Brain pericyte (primary cell): Measurements from ENCODE around the gene CREB3L1.
"Not testable (repeated sequence)": the region's sequence is repeated elsewhere in the genome, so short reads cannot be mapped to it uniquely, and the experiment has no call there.

Experiments
- DNase-seq: peaks from one replicate; pipeline ENCODE4 v3.0.0-alpha.2; 2012; ENCODE audit warnings: low read depth, low spot score

CREB3L1 gene

DNA sequence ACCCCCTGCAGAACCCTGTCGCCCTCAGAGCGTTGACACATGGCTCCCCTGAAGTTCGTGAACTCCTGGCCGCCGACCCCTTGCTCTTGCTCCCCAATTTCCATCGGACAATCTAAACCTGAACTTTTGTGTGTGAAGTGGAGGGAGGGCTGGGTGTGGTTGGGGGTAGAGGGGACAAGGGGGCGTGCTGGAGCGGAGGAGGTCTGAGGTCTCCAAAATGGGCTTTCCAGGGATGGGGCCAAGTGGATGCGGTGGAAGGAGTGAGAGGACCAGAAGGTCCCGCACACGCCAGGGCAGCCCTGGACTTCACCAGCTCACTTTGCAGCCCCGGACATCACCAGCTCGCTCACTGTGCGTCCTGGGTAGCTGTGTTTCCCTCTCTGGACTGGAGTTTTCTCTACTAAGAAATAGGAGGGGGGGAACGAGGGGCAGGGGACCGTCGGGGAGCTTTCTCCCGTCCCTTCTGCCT is 18.6 kb downstream of the CREB3L1 start:
- no peak for DNase-seq

DNA sequence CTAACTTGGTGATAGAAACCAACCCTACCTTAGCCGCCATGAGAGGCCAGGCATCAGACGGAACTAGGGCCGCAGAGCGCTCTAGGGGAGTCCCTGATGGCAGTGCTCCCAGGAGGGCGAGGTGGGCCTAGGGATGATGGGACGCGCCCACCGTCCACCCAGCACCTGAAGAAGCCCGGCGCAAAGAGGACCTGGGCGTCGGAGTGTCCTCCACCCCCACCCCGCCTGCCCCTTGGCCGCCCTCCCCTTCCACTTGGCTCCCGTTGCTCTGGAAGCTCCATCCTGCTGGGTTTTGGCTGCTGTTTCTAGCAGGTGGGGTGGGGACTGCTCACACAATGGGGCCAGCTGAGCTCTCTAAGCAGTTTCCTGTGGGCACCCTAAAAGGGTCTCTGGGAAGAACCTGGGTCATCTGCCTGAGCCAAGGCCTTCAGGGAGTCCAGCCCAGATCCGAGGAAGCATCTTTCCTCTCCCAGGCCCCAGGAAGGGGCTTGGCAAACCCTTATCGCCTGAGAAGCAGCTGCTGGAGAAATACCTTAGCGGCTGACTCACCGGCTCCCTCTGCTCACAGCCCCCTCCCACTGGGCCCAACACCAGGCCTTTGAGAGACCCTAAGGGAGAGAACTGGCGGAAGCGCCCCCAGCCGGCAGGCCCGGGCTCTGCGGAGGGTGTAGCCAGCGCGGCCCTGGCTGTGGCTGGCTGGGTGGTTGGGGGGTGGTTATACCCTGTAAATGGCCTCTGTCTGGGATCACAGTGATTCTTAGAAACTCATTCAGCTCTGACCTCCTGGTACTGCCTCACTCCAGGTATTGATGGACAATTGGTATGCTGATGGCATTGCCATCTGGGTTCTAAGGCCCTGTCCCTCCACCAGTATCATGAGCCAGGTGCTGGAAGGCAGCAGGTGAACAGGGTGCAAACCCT is 19.3 kb downstream of the CREB3L1 start:
- DNase-seq: no peak

DNA sequence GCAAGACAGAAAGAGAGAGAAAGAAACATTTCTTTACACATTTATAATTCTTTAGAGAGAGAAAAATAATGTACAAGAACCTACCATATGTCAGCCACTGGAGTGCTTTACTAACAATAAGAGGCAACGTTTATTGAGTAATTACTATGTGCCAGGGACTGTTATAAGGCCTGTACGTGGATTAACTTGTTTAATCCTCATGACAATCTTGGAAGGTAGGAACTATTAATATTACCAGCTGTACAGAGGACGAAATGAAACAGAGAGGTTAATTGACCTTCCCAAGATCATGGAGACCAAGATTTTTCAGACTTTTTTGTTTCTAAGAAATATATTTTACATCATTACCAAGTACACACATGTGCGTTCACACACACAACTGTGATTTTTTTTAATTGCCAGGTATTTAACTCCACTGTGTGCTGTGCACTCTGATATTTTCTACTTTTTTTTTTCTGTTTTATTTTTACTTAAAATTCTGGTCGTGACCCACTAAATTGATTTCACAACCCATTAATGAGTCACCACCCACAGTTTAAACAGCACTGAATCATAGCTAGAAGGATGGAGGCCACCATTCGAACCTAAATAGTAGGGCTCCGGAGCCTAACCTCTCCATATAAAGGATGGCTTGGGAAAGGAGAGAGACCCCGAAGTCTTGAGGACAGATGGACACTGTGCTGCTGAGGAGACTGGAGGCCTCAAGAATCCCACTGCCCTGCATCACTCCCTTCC is 21.4 kb downstream of the CREB3L1 start:
- DNase-seq: no peak

DNA sequence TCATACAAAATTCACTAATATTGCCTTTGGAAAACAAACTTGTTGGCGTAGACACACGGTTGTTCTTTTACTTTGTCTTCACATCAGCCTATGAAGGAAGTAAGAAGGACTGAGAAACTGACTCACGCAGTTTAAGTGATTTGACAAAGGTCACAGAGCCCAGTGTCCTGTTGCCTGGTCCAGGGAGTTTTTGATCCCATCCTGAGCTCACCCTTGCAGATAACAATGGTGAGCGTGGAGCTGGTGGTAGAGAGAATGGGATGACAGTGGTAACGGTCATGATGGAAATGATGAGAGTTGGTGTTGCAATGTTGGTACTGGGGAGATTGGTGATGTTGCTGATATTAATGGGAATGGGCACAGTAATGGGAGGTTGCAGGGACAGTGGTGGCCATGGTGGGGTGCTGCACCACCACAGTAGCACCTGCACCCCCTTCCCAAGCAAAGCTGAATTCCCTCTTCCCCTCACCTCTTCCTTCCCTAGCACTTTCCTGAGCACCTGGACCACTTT is 22.0 kb downstream of the CREB3L1 start:
- DNase-seq: no peak

GRCh38 chr11:46300270-46300669 is 22.8 kb downstream of the CREB3L1 start:
- no peak for DNase-seq

- no peak for DNase-seq
Measured at GRCh38 chr11:46302866-46303265, 25.4 kb downstream of the CREB3L1 start.

- not testable (repeated sequence) for DNase-seq
Measured at GRCh38 chr11:46304036-46304435, 26.6 kb downstream of the CREB3L1 start.

DNA sequence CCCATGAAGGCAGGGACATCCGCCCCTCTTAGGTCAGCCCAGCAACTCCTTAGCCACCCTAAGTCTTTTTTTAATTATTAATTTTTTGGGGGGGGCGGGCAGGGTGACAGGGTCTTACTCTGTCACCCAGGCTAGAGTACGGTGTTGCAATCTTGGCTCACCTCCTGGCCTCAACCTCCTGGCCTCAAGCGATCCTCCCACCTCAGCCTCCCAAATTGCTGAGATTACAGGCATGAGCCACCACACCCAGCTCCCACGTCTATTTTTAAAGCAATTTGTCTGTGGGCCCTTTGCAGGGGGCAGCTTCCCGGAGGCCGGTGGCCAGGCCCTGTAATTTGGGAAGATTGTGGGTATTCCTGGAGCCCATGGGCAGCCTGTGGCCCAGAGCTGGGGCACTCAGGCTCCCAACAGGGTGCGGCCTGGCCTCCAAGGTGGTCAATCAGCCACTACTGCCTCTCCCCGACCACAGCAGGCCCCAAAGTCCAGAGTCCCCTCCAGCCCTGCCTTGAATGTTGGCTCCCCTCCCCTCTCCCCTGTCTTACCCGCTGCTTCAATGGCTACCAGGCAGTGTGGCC is 27.2 kb downstream of the CREB3L1 start:
- no peak for DNase-seq

DNA sequence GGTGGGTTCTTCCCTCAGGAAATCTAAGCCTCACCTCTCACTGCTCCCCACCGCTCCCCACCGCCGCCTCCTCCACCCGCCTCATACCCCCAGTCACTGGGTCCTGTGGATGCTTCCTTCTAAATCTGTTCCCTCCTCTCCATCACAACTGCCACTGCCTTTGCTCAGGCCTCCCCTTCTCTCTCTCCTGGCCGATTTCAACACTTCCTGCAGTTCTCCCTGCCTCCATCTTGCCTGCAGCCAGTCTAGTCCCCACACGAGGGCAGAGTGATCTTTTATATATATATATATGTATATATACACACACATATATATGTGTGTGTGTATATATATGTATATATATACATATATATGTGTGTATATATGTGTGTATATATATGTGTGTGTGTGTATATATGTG is 27.8 kb downstream of the CREB3L1 start:
- DNase-seq: no peak

DNA sequence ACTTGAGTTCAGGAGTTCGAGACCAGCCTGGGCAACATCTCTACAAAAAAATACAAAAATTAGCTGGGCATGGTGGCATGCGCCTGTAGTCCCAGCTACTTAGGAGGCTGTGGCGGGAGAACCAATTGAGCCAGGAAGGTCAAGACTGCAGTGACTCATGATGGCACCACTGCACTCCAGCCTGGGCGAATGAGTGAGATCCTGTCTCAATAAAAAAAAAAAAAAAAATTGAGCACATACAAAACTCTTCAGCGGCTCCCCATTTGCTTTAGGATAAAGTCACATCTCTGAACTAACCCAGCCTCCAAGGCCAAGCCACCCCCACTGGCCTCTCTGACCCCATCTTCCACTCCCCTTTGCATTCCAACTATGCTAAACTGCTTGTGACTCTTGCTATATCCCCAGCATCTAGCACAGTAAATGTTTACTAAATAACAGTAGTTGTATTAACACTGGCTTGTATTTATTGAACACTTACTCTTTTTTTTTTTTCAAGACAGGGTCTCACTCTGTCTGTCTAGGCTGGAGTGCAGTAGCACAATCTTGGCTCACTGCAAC is 28.9 kb downstream of the CREB3L1 start:
- DNase-seq: no peak

DNA sequence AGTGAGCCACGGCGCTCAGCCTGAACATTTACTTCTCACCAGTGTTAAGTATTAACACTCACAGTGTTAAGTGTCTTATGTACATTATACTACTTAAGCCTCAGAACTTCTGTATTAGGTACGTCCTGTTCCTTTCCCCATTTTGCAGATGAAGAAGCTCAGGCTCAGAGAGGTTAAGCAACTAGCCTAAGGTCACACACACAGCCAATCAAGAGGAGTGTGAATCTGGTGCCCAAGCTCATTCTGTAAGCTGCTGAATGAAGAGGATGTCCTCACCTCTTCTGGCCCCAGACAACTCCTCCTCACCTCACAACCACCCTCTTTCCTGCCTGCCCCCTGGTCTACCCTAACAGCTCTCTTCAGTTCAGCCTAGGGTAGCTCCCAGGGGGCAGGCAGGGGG is 29.9 kb downstream of the CREB3L1 start:
- DNase-seq: no peak

DNA sequence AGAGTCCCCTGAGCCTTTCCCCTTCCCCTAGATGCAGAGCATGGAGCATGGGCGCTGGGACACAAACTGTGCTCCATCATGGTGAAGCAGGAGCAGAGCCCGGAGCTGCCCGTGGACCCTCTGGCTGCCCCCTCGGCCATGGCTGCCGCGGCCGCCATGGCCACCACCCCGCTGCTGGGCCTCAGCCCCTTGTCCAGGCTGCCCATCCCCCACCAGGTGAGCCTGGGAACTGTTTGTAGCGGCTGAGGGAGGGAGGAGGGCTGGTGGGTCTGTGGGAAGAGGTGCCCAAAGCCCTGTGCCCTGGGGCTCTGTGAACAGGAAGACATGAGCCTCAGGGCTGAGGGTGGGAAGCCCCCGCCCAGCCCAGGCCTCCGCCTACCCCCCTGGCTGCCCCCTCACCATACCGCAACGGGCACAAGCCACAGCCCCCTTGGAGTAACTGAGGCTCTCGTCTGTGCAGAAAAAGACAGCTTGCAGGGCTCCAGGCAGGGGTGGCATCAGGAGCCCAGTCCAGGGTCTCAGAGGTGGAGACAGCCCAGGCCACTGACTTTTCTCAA is 30.4 kb downstream of the CREB3L1 start:
- no peak for DNase-seq

- DNase-seq: no peak
Measured at GRCh38 chr11:46308631-46309419, 31.4 kb downstream of the CREB3L1 start.

GRCh38 chr11:46309814-46310259 is 32.4 kb downstream of the CREB3L1 start:
- no peak for DNase-seq

DNA sequence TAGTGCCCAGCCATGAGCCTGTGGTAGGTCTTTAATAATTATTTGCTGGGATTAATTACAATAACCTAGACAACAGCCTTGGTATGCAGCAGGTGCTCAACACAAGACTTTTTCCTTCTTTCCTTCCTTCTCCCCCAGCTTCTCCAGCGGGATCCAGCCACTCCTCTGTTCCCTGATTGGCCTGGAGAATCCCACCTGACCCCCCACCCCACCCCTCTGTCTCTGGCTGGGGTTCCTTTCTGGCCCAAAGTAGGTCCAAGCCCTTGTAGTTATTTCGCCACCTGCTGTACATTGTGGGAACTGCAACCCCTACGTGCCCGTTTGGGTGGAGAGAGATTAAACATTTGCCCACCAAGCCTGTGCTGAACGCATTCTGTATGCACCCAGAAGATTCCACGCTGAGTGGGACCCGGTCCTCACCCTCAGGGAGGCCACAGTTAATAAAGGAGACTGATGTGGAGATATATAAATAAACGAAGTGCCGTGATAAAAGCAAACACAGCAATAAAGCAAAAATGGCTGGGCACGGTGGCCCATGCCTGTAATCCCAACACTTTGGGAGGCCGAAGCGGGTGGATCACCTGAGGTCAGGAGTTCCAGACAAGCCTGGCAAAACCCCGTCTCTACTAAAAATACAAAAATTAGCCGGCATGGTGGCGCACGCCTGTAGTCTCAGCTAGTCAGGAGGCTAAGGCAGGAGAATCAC is 37.7 kb downstream of the CREB3L1 start:
- DNase-seq: no peak

DNA sequence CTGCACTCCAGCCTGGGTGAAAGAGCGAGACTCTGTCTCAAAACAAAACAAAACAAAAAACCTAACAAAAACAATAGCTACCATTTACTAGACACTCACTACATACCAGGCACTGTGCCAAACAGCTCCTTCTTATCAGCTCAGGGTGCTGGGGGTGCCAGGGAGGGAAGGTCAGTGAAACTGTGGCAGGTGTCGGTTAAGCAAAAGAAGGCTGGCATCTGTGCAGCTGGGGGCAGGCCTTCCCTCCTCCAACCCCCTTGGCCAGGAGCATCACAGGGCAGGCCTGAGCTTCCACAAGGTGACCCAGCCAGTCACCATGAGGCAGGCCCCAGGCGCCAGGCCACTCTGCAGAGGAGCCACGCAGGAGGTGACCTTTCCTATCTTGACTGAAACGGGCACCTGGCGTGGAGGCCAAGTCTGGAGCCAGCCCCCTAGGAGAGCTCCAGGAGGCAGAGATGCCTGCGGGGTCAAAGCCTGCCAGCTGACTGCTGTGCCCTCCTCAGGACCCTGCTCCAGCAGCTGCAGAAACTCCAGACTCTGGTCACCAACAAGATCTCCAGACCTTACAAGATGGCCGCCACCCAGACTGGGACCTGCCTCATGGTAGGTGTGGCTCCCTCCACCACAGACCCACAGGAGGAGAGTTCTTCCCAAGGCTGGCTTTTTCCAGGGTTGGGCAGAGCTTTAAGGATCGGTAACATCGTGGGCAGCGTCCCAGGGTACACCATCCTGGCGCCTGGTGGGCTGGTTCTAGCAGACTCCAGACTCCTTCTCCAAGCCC is 38.5 kb downstream of the CREB3L1 start:
- DNase-seq: no peak

DNA sequence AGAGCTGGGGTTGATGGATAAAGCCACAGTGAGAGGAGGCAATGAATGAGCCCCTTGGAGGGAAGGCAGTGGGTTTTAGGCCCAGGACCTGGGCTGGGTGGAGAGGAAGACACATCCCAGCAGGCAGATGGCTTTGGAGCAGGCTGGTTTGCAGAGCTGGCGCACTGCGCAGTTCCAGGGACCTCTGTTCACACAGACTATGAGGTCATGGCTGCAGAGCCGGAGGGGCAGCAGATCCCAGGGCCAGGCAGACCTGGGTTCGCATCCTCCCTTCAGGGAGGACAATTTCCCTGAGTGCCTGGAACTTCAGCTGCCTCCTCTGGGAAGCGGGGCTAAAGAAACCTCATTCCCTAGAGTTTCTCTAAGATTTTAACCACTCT is 41.6 kb downstream of the CREB3L1 start:
- no peak for DNase-seq

DNA sequence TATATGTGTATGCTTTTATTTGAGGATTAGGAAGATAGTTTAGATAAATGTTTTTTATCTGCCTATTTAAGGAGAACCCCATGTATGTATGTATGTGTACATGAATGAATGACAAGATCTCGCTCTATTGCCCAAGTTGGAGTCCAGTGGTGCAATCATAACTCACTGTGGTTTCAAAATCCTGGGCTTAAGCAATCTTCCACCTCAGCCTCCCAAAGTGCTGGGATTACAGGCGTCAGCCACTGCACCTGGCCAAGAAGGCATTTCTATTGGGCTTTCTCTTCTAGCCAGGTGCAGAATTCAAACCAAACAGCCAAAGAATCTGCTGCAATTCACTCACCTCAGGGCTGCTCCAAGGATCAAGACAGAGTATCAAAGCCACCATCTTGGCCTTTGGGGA is 44.3 kb downstream of the CREB3L1 start:
- DNase-seq: no peak

- no peak for DNase-seq
Measured at GRCh38 chr11:46322759-46323158, 45.3 kb downstream of the CREB3L1 start.
